Measurements from ENCODE around the gene NARS2. TPM values are rescaled to one million over a fixed set of nuclear protein-coding genes. Genes with fewer than 3 reads are reported as not detected.

NARS2 gene
- total RNA-seq, 3 donors from 2014 or later (not counting 1 experiment from before 2014, with no cell fraction given) = 6.5 to 9.6 (median 8.8) TPM

GRCh38 chr11:78526497-78527146 lies 48.0 kb downstream of the NARS2 start:
- Mint-ChIP-seq H3K4me1 (no peaks in the 10 kb centered on the region), H3K27me3 (ENCODE audit: low read depth in 2 of 2) (no peaks in the 10 kb centered on the region), H3K9me3 (no peaks in the 10 kb centered on the region), H3K27ac (no peak overlapping the region), H3K36me3 (no peaks in the 10 kb centered on the region), H3K4me3 (no peak overlapping the region)
- H3K9me3 ChIP-seq (ENCODE audit: control insufficient read depth, insufficient read depth, low read length) = no peaks in the 10 kb centered on the region
- intact Hi-C loops (cut with micrococcal nuclease) = no loop called here
- ATAC-seq (no peak), DNase-seq (no peak)
- WGBS (ENCODE audit: insufficient coverage) = 94% methylated on average over 2 of the region's 6 CpGs
- no peaks in the 10 kb centered on the region for H3K4me1 ChIP-seq (ENCODE audit: control insufficient read depth, insufficient read depth, low read length)
- no peaks in the 10 kb centered on the region for H3K27me3 ChIP-seq (ENCODE audit: control insufficient read depth, insufficient read depth, low read length)
- H3K36me3 ChIP-seq (ENCODE audit: control insufficient read depth, insufficient read depth, low read length) = peaks cover 1% of the 10 kb centered on the region
- H3K4me3 ChIP-seq (ENCODE audit: low read length) = no peak overlapping the region
- no peak overlapping the region for H3K27ac ChIP-seq (ENCODE audit: low read length)
- TF ChIP-seq CTCF (IDR thresholded peaks at IDR 0.05) = no peak

GRCh38 chr11:78525720-78526119 lies 48.9 kb downstream of the NARS2 start:
- Mint-ChIP-seq H3K9me3 (no peaks in the 10 kb centered on the region), H3K27ac (no peak overlapping the region), H3K4me3 (no peak overlapping the region), H3K36me3 (no peaks in the 10 kb centered on the region), H3K27me3 (ENCODE audit: low read depth in 2 of 2) (no peaks in the 10 kb centered on the region), H3K4me1 (no peaks in the 10 kb centered on the region)
- Histone ChIP-seq H3K27ac (ENCODE audit: low read length) (no peak overlapping the region), H3K4me3 (ENCODE audit: low read length) (no peak overlapping the region), H3K27me3 (ENCODE audit: control insufficient read depth, insufficient read depth, low read length) (no peaks in the 10 kb centered on the region), H3K9me3 (ENCODE audit: control insufficient read depth, insufficient read depth, low read length) (no peaks in the 10 kb centered on the region), H3K36me3 (ENCODE audit: control insufficient read depth, insufficient read depth, low read length) (peaks cover 1% of the 10 kb centered on the region), H3K4me1 (ENCODE audit: control insufficient read depth, insufficient read depth, low read length) (no peaks in the 10 kb centered on the region)
- no peak for DNase-seq
- no peak for TF ChIP-seq CTCF (IDR thresholded peaks at IDR 0.05)
- 100% methylated on average over 4 of the region's 4 CpGs for WGBS (ENCODE audit: insufficient coverage)
- no peak for ATAC-seq
- intact Hi-C loops (cut with micrococcal nuclease) = no loop called here

GRCh38 chr11:78520230-78520629 lies 54.4 kb downstream of the NARS2 start:
- H3K9me3 ChIP-seq (ENCODE audit: control insufficient read depth, insufficient read depth, low read length) = no peaks in the 10 kb centered on the region
- 100% methylated on average over 1 of the region's 1 CpG for whole genome bisulfite sequencing (ENCODE audit: insufficient coverage)
- H3K4me1 Mint-ChIP-seq = no peaks in the 10 kb centered on the region
- H3K27ac ChIP-seq (ENCODE audit: low read length) = no peak overlapping the region
- H3K9me3 Mint-ChIP-seq = no peaks in the 10 kb centered on the region
- intact Hi-C loops (cut with micrococcal nuclease) = no loop called here
- no peaks in the 10 kb centered on the region for H3K4me1 ChIP-seq (ENCODE audit: control insufficient read depth, insufficient read depth, low read length)
- H3K27me3 ChIP-seq (ENCODE audit: control insufficient read depth, insufficient read depth, low read length) = no peaks in the 10 kb centered on the region
- no peak overlapping the region for H3K27ac Mint-ChIP-seq
- H3K36me3 ChIP-seq (ENCODE audit: control insufficient read depth, insufficient read depth, low read length) = no peaks in the 10 kb centered on the region
- no peak overlapping the region for H3K4me3 Mint-ChIP-seq
- ATAC-seq = no peak
- no peaks in the 10 kb centered on the region for H3K27me3 Mint-ChIP-seq (ENCODE audit: low read depth in 2 of 2)
- DNase-seq = no peak
- H3K4me3 ChIP-seq (ENCODE audit: low read length) = no peak overlapping the region
- no peaks in the 10 kb centered on the region for H3K36me3 Mint-ChIP-seq
- TF ChIP-seq CTCF (IDR thresholded peaks at IDR 0.05) = no peak

GRCh38 chr11:78516281-78516680 lies 58.4 kb downstream of the NARS2 start:
- Histone ChIP-seq H3K4me1 (ENCODE audit: control insufficient read depth, insufficient read depth, low read length) (no peaks in the 10 kb centered on the region), H3K36me3 (ENCODE audit: control insufficient read depth, insufficient read depth, low read length) (no peaks in the 10 kb centered on the region), H3K27me3 (ENCODE audit: control insufficient read depth, insufficient read depth, low read length) (no peaks in the 10 kb centered on the region), H3K9me3 (ENCODE audit: control insufficient read depth, insufficient read depth, low read length) (no peaks in the 10 kb centered on the region), H3K4me3 (ENCODE audit: low read length) (no peak overlapping the region), H3K27ac (ENCODE audit: low read length) (no peak overlapping the region)
- no peak for ATAC-seq
- 95% methylated on average over 4 of the region's 4 CpGs for whole genome bisulfite sequencing (ENCODE audit: insufficient coverage)
- H3K9me3 Mint-ChIP-seq = no peaks in the 10 kb centered on the region
- intact Hi-C loops (cut with micrococcal nuclease) = no loop called here
- DNase-seq = no peak
- H3K27ac Mint-ChIP-seq = no peak overlapping the region
- no peak overlapping the region for H3K4me3 Mint-ChIP-seq
- TF ChIP-seq CTCF (IDR thresholded peaks at IDR 0.05) = no peak
- no peaks in the 10 kb centered on the region for H3K27me3 Mint-ChIP-seq (ENCODE audit: low read depth in 2 of 2)
- no peaks in the 10 kb centered on the region for H3K4me1 Mint-ChIP-seq
- no peaks in the 10 kb centered on the region for H3K36me3 Mint-ChIP-seq

Measured in natural killer cell (primary cell).